Endothelial cell of umbilical vein (primary cell): ENCODE results near the gene FGD5. TPM values are rescaled to one million over a fixed set of nuclear protein-coding genes. Genes with fewer than 3 reads are reported as not detected.

Experiments used
- BruUV-seq: library from RNA; stranded (reverse); fragments of 400-500 nt; replicated peaks from 2 replicates; lab custom pipeline; 2021; lab: Mats Ljungman, UMichigan
- CTCF ChIA-PET: fragments of 300-600, 350-600 bp; sonication (Branson Sonifier 250); formaldehyde crosslinking; loops from one replicate; lab custom pipeline; 2021; ENCODE audit warnings: antibody characterized with exemption, inconsistent platforms; lab: Charles Lee
- POLR2A ChIA-PET: fragments of 300-600, 350-600 bp; sonication (Branson Sonifier 250); formaldehyde crosslinking; loops from one replicate; lab custom pipeline; 2021; ENCODE audit warnings: antibody characterized with exemption, inconsistent platforms; lab: Charles Lee
- DNase-seq: peaks from one replicate; pipeline ENCODE4 v3.0.0-alpha.2; 2011; ENCODE audit warnings: low read depth, low spot score
- FAIRE-seq: peaks from 2 replicates; lab custom pipeline; 2011; peaks lifted over from hg19 to GRCh38; lab: Jason Lieb, UNC
- H2AFZ ChIP-seq: 2 replicates; pipeline ENCODE4 v1.6.0; 2012; ENCODE audit warnings: low read depth, low read length, control low read depth, inconsistent platforms
- H3K27ac ChIP-seq: 2 replicates; pipeline ENCODE4 v1.5.1; 2011; ENCODE audit warnings: low read depth, mild to moderate bottlenecking, control low read depth, low read length, moderate library complexity; ENCODE audit not compliant: insufficient read depth
- H3K27me3 ChIP-seq, 2 experiments: 2 replicates each; pipeline versions ENCODE4 v1.6.0 to v1.6.1; 2011; ENCODE audit warnings: low read length in 2 of 2, mixed read lengths in 1 of 2; ENCODE audit not compliant: control insufficient read depth in 2 of 2, insufficient read depth in 2 of 2
- H3K36me3 ChIP-seq, 2 experiments: 2 replicates in 1 of 2; 3 replicates in 1 of 2; pipeline ENCODE4 v1.5.1; 2011; ENCODE audit warnings: low read length in 2 of 2, mild to moderate bottlenecking in 1 of 2, moderate library complexity in 1 of 2; ENCODE audit not compliant: control insufficient read depth in 2 of 2, insufficient read depth in 2 of 2; ENCODE audit errors: extremely low read depth in 1 of 2
- H3K4me1 ChIP-seq: 3 replicates; pipeline ENCODE4 v1.5.1; 2011; ENCODE audit warnings: mild to moderate bottlenecking, low read length; ENCODE audit not compliant: control insufficient read depth, insufficient read depth; ENCODE audit errors: extremely low read depth
- H3K4me2 ChIP-seq: 2 replicates; pipeline ENCODE4 v1.6.1; 2011; ENCODE audit warnings: low read length, control low read depth, mixed read lengths; ENCODE audit not compliant: insufficient read depth
- H3K4me3 ChIP-seq, 3 experiments: fragments of 200-600 bp in 1 of 3; sonication (generic), shearing (Covaris generic) in 1 of 3; replicated peaks in 1 of 3; 2 replicates each; pipeline ENCODE4 v1.5.1; 2011 to 2016; ENCODE audit warnings: control low read depth in 3 of 3, low read length in 3 of 3, mild to moderate bottlenecking in 2 of 3, inconsistent platforms in 1 of 3, low read depth in 1 of 3, moderate library complexity in 1 of 3; ENCODE audit not compliant: insufficient read depth in 1 of 3
- H3K79me2 ChIP-seq: 2 replicates; pipeline ENCODE4 v1.6.0; 2012; ENCODE audit warnings: low read length, inconsistent platforms; ENCODE audit not compliant: control insufficient read depth, insufficient read depth
- H3K9ac ChIP-seq: replicated peaks from 2 replicates; pipeline ENCODE3; 2011; ENCODE audit warnings: low read length, control low read depth; ENCODE audit not compliant: insufficient read depth; ENCODE audit errors: extremely low read depth
- H3K9me1 ChIP-seq: replicated peaks from 3 replicates; pipeline ENCODE4 v1.6.0; 2011; ENCODE audit warnings: mild to moderate bottlenecking, low read length; ENCODE audit not compliant: control insufficient read depth, insufficient read depth; ENCODE audit errors: extremely low read depth
- H3K9me3 ChIP-seq: replicated peaks from 2 replicates; pipeline ENCODE4 v1.5.1; 2012; ENCODE audit warnings: low read length, inconsistent platforms; ENCODE audit not compliant: control insufficient read depth, insufficient read depth
- H4K20me1 ChIP-seq: replicated peaks from 2 replicates; pipeline ENCODE3; 2011; ENCODE audit warnings: mild to moderate bottlenecking, low read length; ENCODE audit not compliant: control insufficient read depth, insufficient read depth; ENCODE audit errors: extremely low read depth
- EZH2 ChIP-seq: IDR thresholded peaks from 2 replicates; pipeline ENCODE4 v1.6.1; 2012; ENCODE audit warnings: borderline replicate concordance, low read depth, mild to moderate bottlenecking, moderate library complexity, low read length, inconsistent platforms; ENCODE audit not compliant: severe bottlenecking
- FOS ChIP-seq: IDR thresholded peaks from 2 replicates; pipeline ENCODE4 v1.6.1; 2011; ENCODE audit warnings: mild to moderate bottlenecking, low read length, moderate library complexity, borderline replicate concordance; ENCODE audit not compliant: insufficient read depth
- GATA2 ChIP-seq: IDR thresholded peaks from 2 replicates; pipeline ENCODE4 v1.7.0; 2011; ENCODE audit warnings: low read depth, mild to moderate bottlenecking, moderate library complexity, mixed read lengths, low read length; ENCODE audit not compliant: insufficient read length, insufficient read depth
- JUN ChIP-seq: IDR thresholded peaks from 2 replicates; pipeline ENCODE4 v1.6.1; 2011; ENCODE audit warnings: borderline replicate concordance, low read depth; ENCODE audit not compliant: insufficient read length, insufficient read depth
- MYC ChIP-seq: IDR thresholded peaks from one replicate; pipeline ENCODE4 v1.6.1; 2011; ENCODE audit warnings: mild to moderate bottlenecking, low read depth, low read length
- POLR2A ChIP-seq: IDR thresholded peaks from 2 replicates; pipeline ENCODE4 v1.6.1; 2012; ENCODE audit warnings: low read depth, mild to moderate bottlenecking, control low read depth, low read length
- POLR2AphosphoS5 ChIP-seq: IDR thresholded peaks from 2 replicates; pipeline ENCODE4 v1.6.1; 2012; ENCODE audit warnings: low read depth, mild to moderate bottlenecking, control low read depth, low read length, moderate library complexity; ENCODE audit not compliant: insufficient read depth
- dilution Hi-C: fragments of 300-500 bp; cut with MboI; formaldehyde crosslinking; loops from one replicate; pipeline ENCODE4 v1.15.0; 2019; ENCODE audit warnings: low sequenced_read_pairs; ENCODE audit not compliant: extremely low pct_ligation_motif_present
- intact Hi-C: fragments of 100-400 bp; cut with micrococcal nuclease; formaldehyde crosslinking; loops from one replicate; pipeline ENCODE4 v1.10.0; 2022
- polyA plus RNA-seq, 4 experiments: library from polyadenylated mRNA; depleted of rRNA in 3 of 4; stranded (reverse) in 3 of 4; unstranded in 1 of 4; fragments of >200 nt; gene quantifications; 2 replicates each; pipeline versions ENCODE4 v1.2.1 to v1.2.3, GENCODE V29; 2011 to 2012; ENCODE audit warnings: missing spikeins in 1 of 4
- total RNA-seq: library from RNA; stranded (reverse); gene quantifications from 2 replicates; pipeline ENCODE4 v1.2.3, GENCODE V29; 2021
- TF ChIP-seq, protein P1 (sequence below), 2 donors: IDR thresholded peaks; 1 replicate in 1 of 2; 2 replicates in 1 of 2; pipeline ENCODE4 v1.5.1; 2011; ENCODE audit warnings: low read length in 2 of 2, mild to moderate bottlenecking in 2 of 2, moderate library complexity in 2 of 2, control low read depth in 1 of 2, inconsistent platforms in 1 of 2, low read depth in 1 of 2; ENCODE audit not compliant: insufficient read depth in 1 of 2; ENCODE audit errors: extremely low read depth in 1 of 2
- TF ChIP-seq, protein P2 (sequence below): IDR thresholded peaks from 2 replicates; pipeline ENCODE4 v1.6.1; 2011; ENCODE audit not compliant: insufficient read depth, insufficient read length

Gene FGD5
- total and polyA plus RNA-seq, 2 donors (not counting 3 experiments of a cell fraction or from before 2014, with no cell fraction given), result 49.6 to 134 TPM

DNA sequence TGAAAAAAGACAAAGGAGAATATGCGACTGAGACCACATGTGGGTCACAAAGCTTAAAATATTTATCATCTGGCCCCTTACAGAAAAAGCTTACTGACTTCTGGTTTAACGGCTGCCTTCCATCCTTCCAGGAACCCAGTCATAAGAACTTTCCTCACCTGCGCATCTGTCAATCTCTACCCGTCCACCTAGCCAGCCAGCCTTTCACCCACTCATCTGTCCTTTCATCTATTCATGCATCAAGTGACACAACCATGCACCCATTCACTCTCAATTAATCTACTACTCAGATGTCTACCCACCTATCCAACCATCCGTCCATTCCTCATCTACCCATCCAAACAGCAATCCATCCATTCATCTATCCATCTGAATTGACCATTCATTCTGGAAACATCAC, 64.5 kb downstream of the FGD5 start:
- no peak for DNase-seq
- BruUV-seq, result no TSS peak

More for the DNA sequence above, 64.5 kb downstream of the FGD5 start:
- Histone ChIP-seq H3K27ac (no peak overlapping the region), H4K20me1 (no peaks in the 10 kb centered on the region), H2AFZ (no peak overlapping the region), H3K79me2 (peaks cover 13% of the 10 kb centered on the region), H3K4me1 (no peaks in the 10 kb centered on the region), H3K9me1 (no peaks in the 10 kb centered on the region), H3K4me3 (no peak overlapping the region), H3K36me3 (peaks cover 8 to 41% of the 10 kb centered on the region in 2 experiments), H3K27me3 (no peaks in the 10 kb centered on the region), H3K9me3 (no peaks in the 10 kb centered on the region), H3K4me2 (no peak overlapping the region), H3K9ac (no peak overlapping the region)
- dilution Hi-C loops, result loop anchor here (10.0 kb wide), 1 partner anchor 58 kb away; no protein-coding TSS in a partner anchor
- ChIA-PET POLR2A (no interaction called here), CTCF (interaction anchor here (1.3 kb wide), 1 partner anchor 8 kb away, joined by 3 read pairs; no protein-coding TSS in a partner anchor)
- TF ChIP-seq POLR2AphosphoS5 (no peak), EZH2 (no peak), JUN (no peak), MYC (no peak), POLR2A (no peak), FOS (no peak), GATA2 (no peak)
- TF ChIP-seq, protein P1, sequence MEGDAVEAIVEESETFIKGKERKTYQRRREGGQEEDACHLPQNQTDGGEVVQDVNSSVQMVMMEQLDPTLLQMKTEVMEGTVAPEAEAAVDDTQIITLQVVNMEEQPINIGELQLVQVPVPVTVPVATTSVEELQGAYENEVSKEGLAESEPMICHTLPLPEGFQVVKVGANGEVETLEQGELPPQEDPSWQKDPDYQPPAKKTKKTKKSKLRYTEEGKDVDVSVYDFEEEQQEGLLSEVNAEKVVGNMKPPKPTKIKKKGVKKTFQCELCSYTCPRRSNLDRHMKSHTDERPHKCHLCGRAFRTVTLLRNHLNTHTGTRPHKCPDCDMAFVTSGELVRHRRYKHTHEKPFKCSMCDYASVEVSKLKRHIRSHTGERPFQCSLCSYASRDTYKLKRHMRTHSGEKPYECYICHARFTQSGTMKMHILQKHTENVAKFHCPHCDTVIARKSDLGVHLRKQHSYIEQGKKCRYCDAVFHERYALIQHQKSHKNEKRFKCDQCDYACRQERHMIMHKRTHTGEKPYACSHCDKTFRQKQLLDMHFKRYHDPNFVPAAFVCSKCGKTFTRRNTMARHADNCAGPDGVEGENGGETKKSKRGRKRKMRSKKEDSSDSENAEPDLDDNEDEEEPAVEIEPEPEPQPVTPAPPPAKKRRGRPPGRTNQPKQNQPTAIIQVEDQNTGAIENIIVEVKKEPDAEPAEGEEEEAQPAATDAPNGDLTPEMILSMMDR (IDR thresholded peaks at IDR 0.05; ENCODE audit: extremely low read depth in 1 of 2, insufficient read depth in 1 of 2, low read depth in 1 of 2, low read length in 2 of 2), result no peak
- TF ChIP-seq, protein P2, sequence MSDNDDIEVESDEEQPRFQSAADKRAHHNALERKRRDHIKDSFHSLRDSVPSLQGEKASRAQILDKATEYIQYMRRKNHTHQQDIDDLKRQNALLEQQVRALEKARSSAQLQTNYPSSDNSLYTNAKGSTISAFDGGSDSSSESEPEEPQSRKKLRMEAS, result no peak
- intact Hi-C loops, result no loop called here
- FAIRE-seq, result no peak
